Thyroid gland (tissue), 4 donors: ENCODE results near the gene ZNF385B. TPM values are rescaled to one million over a fixed set of nuclear protein-coding genes. Genes with fewer than 3 reads are reported as not detected.

Experiments used
- DNase-seq, 2 donors: peaks; one replicate each; pipeline ENCODE4 v3.0.0-alpha.2; 2019
- H3K27ac ChIP-seq, 3 donors: fragments of 200-600 bp; sonication (generic); 1 replicate in 2 of 3; 2 replicates in 1 of 3; pipeline ENCODE4 v1.5.1; 2016 to 2019; ENCODE audit warnings: mild to moderate bottlenecking in 1 of 3, moderate library complexity in 1 of 3
- H3K27me3 ChIP-seq: fragments of 200-600 bp; sonication (generic); one replicate; pipeline ENCODE4 v1.5.1; 2019
- H3K36me3 ChIP-seq, 2 donors: fragments of 200-600 bp; sonication (generic); one replicate each; pipeline ENCODE4 v1.5.1; 2016 to 2019
- H3K4me1 ChIP-seq, 2 donors: fragments of 200-600 bp; sonication (generic); one replicate each; pipeline ENCODE4 v1.5.1; 2017 to 2019
- H3K4me3 ChIP-seq, 3 donors: fragments of 200-600 bp; sonication (generic); replicated peaks in 1 of 3; 1 replicate in 2 of 3; 2 replicates in 1 of 3; pipeline ENCODE4 v1.5.1; 2016; ENCODE audit warnings: mild to moderate bottlenecking in 1 of 3
- H3K9me3 ChIP-seq: fragments of 200-600 bp; sonication (generic); one replicate; pipeline ENCODE4 v1.5.1; 2017
- CTCF ChIP-seq, 6 experiments: fragments of 200-600 bp in 3 of 6; fragments of 450-650 bp in 3 of 6; sonication (generic) in 3 of 6; IDR thresholded peaks; one replicate each; pipeline ENCODE4 v1.5.1; 2016 to 2019; ENCODE audit warnings: antibody characterized with exemption in 6 of 6, mild to moderate bottlenecking in 2 of 6, inconsistent platforms in 1 of 6, moderate library complexity in 1 of 6
- POLR2A ChIP-seq, 2 donors: fragments of 450-650 bp; IDR thresholded peaks; one replicate each; pipeline ENCODE4 v1.6.1; 2017; ENCODE audit warnings: antibody characterized with exemption in 2 of 2, mild to moderate bottlenecking in 2 of 2, moderate library complexity in 1 of 2
- WGBS, 2 donors: methylation state at CpG; one replicate each; pipeline ENCODE4 v1.1.5; 2017; 5-methylcytosine and 5-hydroxymethylcytosine counted together
- intact Hi-C: fragments of 100-400 bp; cut with DNase I; formaldehyde crosslinking; loops from one replicate; pipeline ENCODE4 v1.15.1; 2023
- total RNA-seq, 4 donors: library from RNA; depleted of rRNA; stranded (reverse); fragments of >200 nt; gene quantifications; one replicate each; pipeline ENCODE4 v1.2.3, GENCODE V29; 2016

The ZNF385B gene
- total RNA-seq, 4 donors from 2014 or later, result 1.3 to 2.8 (median 1.8) TPM

- H3K27me3 ChIP-seq, result no peaks in the 10 kb centered on the region
- H3K9me3 ChIP-seq, result no peaks in the 10 kb centered on the region
- DNase-seq, result no peak
- 88 to 94% methylated on average over 1 of the region's 1 CpG for WGBS, 2 donors
- no peak for TF ChIP-seq POLR2A (IDR thresholded peaks at IDR 0.05)
- no peak for TF ChIP-seq CTCF (IDR thresholded peaks at IDR 0.05)
- H3K27ac ChIP-seq, result no peak overlapping the region
- peaks cover 0 to 3% of the 10 kb centered on the region in 2 donors for H3K4me1 ChIP-seq
- H3K36me3 ChIP-seq, result no peaks in the 10 kb centered on the region
- intact Hi-C loops, result no loop called here
- H3K4me3 ChIP-seq, result no peak overlapping the region
These were observed 349.0 kb downstream of the ZNF385B start for GRCh38 chr2:179512281-179513035.

GRCh38 chr2:179511105-179511789 is 350.2 kb downstream of the ZNF385B start:
- no peak overlapping the region for H3K4me3 ChIP-seq
- no peak for DNase-seq
- no peaks in the 10 kb centered on the region for H3K36me3 ChIP-seq
- TF ChIP-seq POLR2A (IDR thresholded peaks at IDR 0.05) (no peak), CTCF (IDR thresholded peaks at IDR 0.05) (no peak)
- no peak overlapping the region for H3K27ac ChIP-seq
- H3K27me3 ChIP-seq, result no peaks in the 10 kb centered on the region
- intact Hi-C loops, result no loop called here
- WGBS, 2 donors, result 65 to 86% methylated on average over 4 of the region's 4 CpGs
- peaks cover 0 to 4% of the 10 kb centered on the region in 2 donors for H3K4me1 ChIP-seq
- H3K9me3 ChIP-seq, result no peaks in the 10 kb centered on the region

- WGBS, 2 donors, result 91 to 96% methylated on average over 4 of the region's 4 CpGs
- Histone ChIP-seq H3K27ac (no peak overlapping the region), H3K27me3 (no peaks in the 10 kb centered on the region), H3K4me3 (no peak overlapping the region), H3K4me1 (no peaks in the 10 kb centered on the region), H3K9me3 (no peaks in the 10 kb centered on the region), H3K36me3 (no peaks in the 10 kb centered on the region)
- intact Hi-C loops, result no loop called here
- TF ChIP-seq CTCF (IDR thresholded peaks at IDR 0.05), result no peak
- no peak for TF ChIP-seq POLR2A (IDR thresholded peaks at IDR 0.05)
- DNase-seq, result no peak
These were observed 366.1 kb downstream of the ZNF385B start for GRCh38 chr2:179495315-179495714.

- intact Hi-C loops, result no loop called here
- H3K4me3 ChIP-seq, result no peak overlapping the region
These were observed 372.8 kb downstream of the ZNF385B start for GRCh38 chr2:179488563-179488962.

More at GRCh38 chr2:179488563-179488962, 372.8 kb downstream of the ZNF385B start:
- TF ChIP-seq POLR2A (IDR thresholded peaks at IDR 0.05) (no peak), CTCF (IDR thresholded peaks at IDR 0.05) (no peak)
- H3K9me3 ChIP-seq, result no peaks in the 10 kb centered on the region
- H3K27ac ChIP-seq, result no peak overlapping the region
- DNase-seq, result no peak
- 84 to 89% methylated on average over 2 of the region's 2 CpGs for WGBS, 2 donors
- H3K4me1 ChIP-seq, result peaks cover 0 to 12% of the 10 kb centered on the region in 2 donors
- H3K36me3 ChIP-seq, result no peaks in the 10 kb centered on the region
- H3K27me3 ChIP-seq, result no peaks in the 10 kb centered on the region
